HCT116 (cell line): ENCODE measurements around the gene NHSL1. TPM values are rescaled to one million over a fixed set of nuclear protein-coding genes. Genes with fewer than 3 reads are reported as not detected.

Experiments
- ATAC-seq: fragments of 200-7000 bp; cut with Tn5 transposase; 2 replicates; pipeline ENCODE4 v1.9.1; 2020; ENCODE audit warnings: mild to moderate bottlenecking, moderate library complexity
- BruUV-seq: library from RNA; stranded (reverse); fragments of 400-500 nt; replicated peaks from 2 replicates; lab custom pipeline; 2021; lab: Mats Ljungman, UMichigan
- CTCF ChIA-PET: fragments of 300-600 bp; sonication (Branson Sonifier 250); formaldehyde crosslinking; loops from one replicate; lab custom pipeline; 2021; ENCODE audit warnings: antibody characterized with exemption; lab: Charles Lee
- POLR2A ChIA-PET: fragments of 300-600, 350-600 bp; sonication (Branson Sonifier 250); formaldehyde crosslinking; loops from one replicate; lab custom pipeline; 2021; ENCODE audit warnings: antibody characterized with exemption; lab: Charles Lee
- RAD21 ChIA-PET, 2 experiments: fragments of 300-600 bp; sonication (Branson Sonifier 250); formaldehyde crosslinking; loops; one replicate each; lab custom pipeline; 2023; ENCODE audit warnings: low total read pairs in 2 of 2; ENCODE audit not compliant: uncharacterized antibody in 2 of 2, unreplicated experiment in 2 of 2, low non-redundant PET in 1 of 2; lab: Charles Lee
- DNase-seq: peaks from one replicate; pipeline ENCODE4 v3.0.0-alpha.2; 2010; ENCODE audit warnings: low read depth, low spot score
- H2AFZ ChIP-seq: fragments of 200-600 bp; shearing (Covaris generic), sonication (generic); 2 replicates; pipeline ENCODE4 v1.6.1; 2017; ENCODE audit warnings: low read depth, mixed run types, mixed read lengths, antibody characterized with exemption, low read length; ENCODE audit not compliant: poor library complexity, severe bottlenecking
- H3K27ac ChIP-seq: 2 replicates; pipeline ENCODE4 v1.5.1; 2012; ENCODE audit warnings: low read depth, low read length
- H3K27me3 ChIP-seq: fragments of 200-600 bp; sonication (generic); 2 replicates; pipeline ENCODE4 v1.6.1; 2016; ENCODE audit warnings: mixed run types, low read length, mixed read lengths; ENCODE audit not compliant: insufficient read depth
- H3K36me3 ChIP-seq, 2 experiments: fragments of 200-500 bp in 1 of 2; fragments of 200-600 bp in 1 of 2; sonication (Bioruptor generic) in 1 of 2; sonication (generic) in 1 of 2; 2 replicates each; pipeline versions ENCODE4 v1.5.1 to v1.6.1; 2014 to 2016; ENCODE audit warnings: low read length in 2 of 2, inconsistent platforms in 1 of 2, mixed read lengths in 1 of 2, mixed run types in 1 of 2; ENCODE audit not compliant: insufficient read depth in 2 of 2, control insufficient read depth in 1 of 2
- H3K4me1 ChIP-seq, 2 experiments: fragments of 200-600 bp in 1 of 2; sonication (generic) in 1 of 2; 2 replicates each; pipeline versions ENCODE4 v1.5.1 to v1.6.1; 2012 to 2017; ENCODE audit warnings: low read length in 2 of 2, inconsistent platforms in 1 of 2, mild to moderate bottlenecking in 1 of 2, mixed read lengths in 1 of 2, mixed run types in 1 of 2, moderate library complexity in 1 of 2; ENCODE audit not compliant: insufficient read depth in 2 of 2, control insufficient read depth in 1 of 2
- H3K4me2 ChIP-seq: fragments of 200-600 bp; sonication (generic); 2 replicates; pipeline ENCODE4 v1.6.1; 2017; ENCODE audit warnings: mixed run types, low read length, mixed read lengths
- H3K4me3 ChIP-seq, 2 experiments: fragments of 200-600 bp in 1 of 2; sonication (generic) in 1 of 2; replicated peaks in 1 of 2; 2 replicates each; pipeline ENCODE4 v1.5.1; 2011 to 2016; ENCODE audit warnings: low read length in 2 of 2, control low read depth in 1 of 2, low read depth in 1 of 2, mild to moderate bottlenecking in 1 of 2, mixed read lengths in 1 of 2, mixed run types in 1 of 2
- H3K79me2 ChIP-seq: fragments of 200-600 bp; sonication (generic); 2 replicates; pipeline ENCODE4 v1.6.1; 2017; ENCODE audit warnings: mild to moderate bottlenecking, mixed run types, low read length, moderate library complexity, mixed read lengths; ENCODE audit not compliant: insufficient read depth
- H3K9ac ChIP-seq: fragments of 200-600 bp; sonication (generic); 2 replicates; pipeline ENCODE4 v1.6.1; 2016; ENCODE audit warnings: low read length, mixed read lengths
- H3K9me2 ChIP-seq: fragments of 200-600 bp; sonication (generic), shearing (Covaris generic); 2 replicates; pipeline ENCODE4 v1.6.1; 2017; ENCODE audit warnings: mixed run types, mild to moderate bottlenecking, moderate library complexity; ENCODE audit not compliant: insufficient read depth
- H3K9me3 ChIP-seq, 2 experiments: fragments of 200-500 bp in 1 of 2; fragments of 200-600 bp in 1 of 2; sonication (Bioruptor generic) in 1 of 2; sonication (generic) in 1 of 2; 2 replicates each; pipeline ENCODE4 v1.6.1; 2014 to 2017; ENCODE audit warnings: low read length in 2 of 2, mixed read lengths in 2 of 2, inconsistent platforms in 1 of 2, low read depth in 1 of 2, mild to moderate bottlenecking in 1 of 2, mixed run types in 1 of 2, moderate library complexity in 1 of 2; ENCODE audit not compliant: control insufficient read depth in 1 of 2, insufficient read depth in 1 of 2
- H4K20me1 ChIP-seq: fragments of 200-600 bp; sonication (generic), shearing (Covaris generic); 2 replicates; pipeline ENCODE4 v1.6.1; 2017; ENCODE audit warnings: mixed run types, mild to moderate bottlenecking, moderate library complexity; ENCODE audit not compliant: insufficient read depth
- EZH2 ChIP-seq: fragments of 200-600 bp; sonication (generic); IDR thresholded peaks from 2 replicates; pipeline ENCODE4 v1.6.1; 2017; ENCODE audit warnings: antibody characterized with exemption, mixed run types
- EZH2phosphoT487 ChIP-seq: fragments of 200-600 bp; IDR thresholded peaks from 2 replicates; pipeline ENCODE4 v1.6.1; 2018; ENCODE audit warnings: antibody characterized with exemption, borderline replicate concordance
- FOSL1 ChIP-seq: IDR thresholded peaks from 2 replicates; pipeline ENCODE4 v1.6.1; 2012; ENCODE audit warnings: low read depth
- POLR2A ChIP-seq: IDR thresholded peaks from 2 replicates; pipeline ENCODE4 v1.7.0; 2011; ENCODE audit warnings: borderline replicate concordance; ENCODE audit not compliant: insufficient read depth, insufficient read length; ENCODE audit errors: extremely low read depth
- POLR2AphosphoS5 ChIP-seq: IDR thresholded peaks from 2 replicates; pipeline ENCODE4 v1.6.1; 2011; ENCODE audit warnings: mild to moderate bottlenecking, low read depth, low read length, moderate library complexity
- SIN3A ChIP-seq: IDR thresholded peaks from 2 replicates; pipeline ENCODE4 v1.6.1; 2012; ENCODE audit warnings: low read depth
- TCF7L2 ChIP-seq: IDR thresholded peaks from 2 replicates; pipeline ENCODE4 v1.7.0; 2011; ENCODE audit warnings: borderline replicate concordance, inconsistent platforms; ENCODE audit not compliant: insufficient read depth, insufficient read length; ENCODE audit errors: extremely low read depth
- ZBTB33 ChIP-seq: IDR thresholded peaks from 2 replicates; pipeline ENCODE4 v1.6.1; 2011; ENCODE audit warnings: mild to moderate bottlenecking, low read length, moderate library complexity; ENCODE audit not compliant: insufficient replicate concordance; ENCODE audit errors: extremely low read depth
- intact Hi-C: fragments of 100-400 bp; cut with micrococcal nuclease; formaldehyde crosslinking; loops from 2 replicates; pipeline ENCODE4 v1.10.0; 2022
- total RNA-seq: library from RNA; stranded (reverse); gene quantifications from one replicate; pipeline ENCODE4 v1.2.1, GENCODE V29; 2021; ENCODE audit not compliant: unreplicated experiment
- TF ChIP-seq, protein P1 (sequence below): IDR thresholded peaks from 2 replicates; pipeline ENCODE4 v1.6.1; 2012

Gene NHSL1
- total RNA-seq, 1 experiment from 2014 or later: 15.4 TPM

DNA sequence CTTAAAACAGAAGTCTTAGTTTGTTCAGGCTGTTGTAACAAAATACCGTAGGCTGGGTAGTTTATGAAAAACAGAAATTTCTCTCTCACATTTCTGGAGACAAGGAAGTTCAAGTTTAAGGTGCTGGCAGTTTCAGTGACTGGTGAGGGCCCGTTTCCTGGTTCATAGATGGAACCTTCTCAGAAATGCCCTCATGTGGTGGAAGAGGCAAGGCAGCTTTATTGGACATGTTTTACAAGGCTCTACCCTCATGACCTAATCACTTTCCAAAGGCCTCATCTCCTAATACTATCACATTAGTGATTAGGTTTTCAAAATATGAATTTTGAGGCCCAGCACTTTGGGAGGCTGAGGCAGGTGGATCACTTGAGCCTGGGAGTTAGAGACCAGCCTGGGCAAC is 92.9 kb downstream of the NHSL1 start (continued):
- TF ChIP-seq TCF7L2 (no peak), FOSL1 (no peak), ZBTB33 (no peak), EZH2 (no peak)

DNA sequence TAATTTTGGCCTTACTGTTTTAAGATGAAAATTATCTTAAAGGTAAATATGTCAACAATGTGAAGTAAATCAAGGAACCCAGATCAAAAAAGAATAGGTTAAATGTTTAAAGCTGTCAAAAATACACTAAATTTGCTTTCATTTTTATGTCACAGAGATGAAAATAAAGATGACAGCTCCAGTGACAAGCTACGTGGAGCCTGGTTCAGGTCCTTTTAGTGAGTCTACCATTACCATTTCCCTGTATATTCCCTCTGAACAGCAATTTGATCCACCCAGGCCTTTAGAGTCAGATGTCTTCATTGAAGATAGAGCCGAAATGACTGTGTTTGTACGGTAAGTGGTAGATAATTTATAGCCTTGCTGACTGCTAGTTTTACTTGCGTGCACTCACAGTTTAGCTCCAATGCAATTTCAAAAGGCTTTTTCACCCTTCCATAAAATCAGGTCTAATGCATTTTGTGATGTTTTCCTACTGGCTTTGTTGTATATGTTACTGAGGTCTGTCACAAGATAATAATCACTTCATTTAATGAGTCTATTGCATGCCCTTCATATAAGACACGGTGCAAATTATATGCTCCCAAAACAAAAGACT is 93.4 kb downstream of the NHSL1 start:
- H3K79me2 ChIP-seq: no peaks in the 10 kb centered on the region; the same call in 1 of the 2 replicates
- no peak for TF ChIP-seq EZH2phosphoT487
- TF ChIP-seq, protein P1, sequence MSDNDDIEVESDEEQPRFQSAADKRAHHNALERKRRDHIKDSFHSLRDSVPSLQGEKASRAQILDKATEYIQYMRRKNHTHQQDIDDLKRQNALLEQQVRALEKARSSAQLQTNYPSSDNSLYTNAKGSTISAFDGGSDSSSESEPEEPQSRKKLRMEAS: no peak
- TF ChIP-seq SIN3A: no peak
- no peak for TF ChIP-seq FOSL1
- TF ChIP-seq POLR2A: no peak
- no peak for TF ChIP-seq TCF7L2
- TF ChIP-seq ZBTB33: no peak
- TF ChIP-seq POLR2AphosphoS5: no peak
- TF ChIP-seq, all 23 proteins: peak for 0
- H4K20me1 ChIP-seq: no peaks in the 10 kb centered on the region
- H3K9me3 ChIP-seq: no peaks in the 10 kb centered on the region
- H3K4me1 ChIP-seq: peaks cover 12 to 25% of the 10 kb centered on the region in 2 experiments
- H3K4me3 ChIP-seq: no peak overlapping the region
- H3K27ac ChIP-seq: no peak overlapping the region
- intact Hi-C loops: loop anchor here (2.0 kb wide), 1 partner anchor 117 kb away; no protein-coding TSS in a partner anchor
- H3K4me2 ChIP-seq: no peak overlapping the region
- RAD21 ChIA-PET: no interaction called here
- CTCF ChIA-PET: interaction anchor here (0.9 kb wide), 1 partner anchor 289 kb away, joined by 3 read pairs; no protein-coding TSS in a partner anchor
- no peak overlapping the region for H3K9ac ChIP-seq
- POLR2A ChIA-PET: no interaction called here
- BruUV-seq: TSS peak; percentile 41
- H3K27me3 ChIP-seq: no peaks in the 10 kb centered on the region
- H2AFZ ChIP-seq: no peak overlapping the region
- no peak for ATAC-seq
- no peaks in the 10 kb centered on the region for H3K9me2 ChIP-seq
- no peak for DNase-seq
- peaks cover 19 to 27% of the 10 kb centered on the region in 2 experiments; a peak in 3 of 4 replicates for H3K36me3 ChIP-seq
